Endothelial cell of hepatic sinusoid (primary cell): ENCODE measurements around the gene HEG1.

ENCODE experiments used
- in situ Hi-C: cut with HindIII; loops from 2 replicates; pipeline ENCODE4 v1.10.0; 2017; ENCODE audit warnings: low sequenced_read_pairs

HEG1 gene

GRCh38 chr3:125069968-125070745 is 14.4 kb upstream of the HEG1 start:
- in situ Hi-C loops: no loop called here

- in situ Hi-C loops: no loop called here
These were observed 13.7 kb upstream of the HEG1 start for GRCh38 chr3:125069452-125069851.

- in situ Hi-C loops: no loop called here
These were observed 12.5 kb upstream of the HEG1 start for GRCh38 chr3:125068265-125068664.

- in situ Hi-C loops: no loop called here
These were observed 11.4 kb upstream of the HEG1 start for GRCh38 chr3:125067225-125067624.

GRCh38 chr3:125062904-125063618 is 7.3 kb upstream of the HEG1 start:
- in situ Hi-C loops: no loop called here

GRCh38 chr3:125061646-125062045 is 5.8 kb upstream of the HEG1 start:
- in situ Hi-C loops: no loop called here

- in situ Hi-C loops: no loop called here
These were observed 5.4 kb upstream of the HEG1 start for GRCh38 chr3:125061170-125061569.

- in situ Hi-C loops: no loop called here
These were observed 3.9 kb upstream of the HEG1 start for GRCh38 chr3:125059488-125060245.

GRCh38 chr3:125058959-125059358 is 3.2 kb upstream of the HEG1 start:
- in situ Hi-C loops: no loop called here

- in situ Hi-C loops: no loop called here
These were observed 2.7 kb upstream of the HEG1 start for GRCh38 chr3:125058529-125058928.

- in situ Hi-C loops: no loop called here
These were observed 1.5 kb upstream of the HEG1 start for GRCh38 chr3:125057186-125057850.

GRCh38 chr3:125055331-125055912 is 375 bp downstream of the HEG1 start:
- in situ Hi-C loops: no loop called here

GRCh38 chr3:125054449-125055329 is 1.1 kb downstream of the HEG1 start:
- in situ Hi-C loops: no loop called here

- in situ Hi-C loops: no loop called here
These were observed 1.7 kb downstream of the HEG1 start for GRCh38 chr3:125054062-125054448.

- in situ Hi-C loops: no loop called here
These were observed 2.5 kb downstream of the HEG1 start for GRCh38 chr3:125053304-125053699.

GRCh38 chr3:125052624-125053303 is 3.0 kb downstream of the HEG1 start:
- in situ Hi-C loops: no loop called here

GRCh38 chr3:125051715-125052581 is 3.8 kb downstream of the HEG1 start:
- in situ Hi-C loops: no loop called here

GRCh38 chr3:125051205-125051604 is 4.6 kb downstream of the HEG1 start:
- in situ Hi-C loops: no loop called here
